GM19328 (cell line): ENCODE data around the gene SYNC.
A peak's percentile ranks its signal among the peaks of the same experiment; 100 is the strongest.
"Not testable (repeated sequence)": the region's sequence is repeated elsewhere in the genome, so short reads cannot be mapped to it uniquely, and the experiment has no call there.

Source experiments
- ATAC-seq: cut with Tn5 transposase; IDR thresholded peaks from one replicate; pipeline ENCODE4 v1.9.1; 2021; ENCODE audit warnings: mild to moderate bottlenecking, moderate library complexity; ENCODE audit not compliant: unreplicated experiment

Gene SYNC

GRCh38 chr1:32695098-32695904 lies 7.3 kb downstream of the SYNC start:
- no peak for ATAC-seq

GRCh38 chr1:32693455-32694174 lies 9.0 kb downstream of the SYNC start:
- ATAC-seq, result no peak

GRCh38 chr1:32686387-32686786 lies 16.2 kb downstream of the SYNC start:
- no peak for ATAC-seq

GRCh38 chr1:32685498-32685897 lies 17.1 kb downstream of the SYNC start:
- ATAC-seq, result no peak

- no peak for ATAC-seq
Measured at GRCh38 chr1:32684167-32684811, 18.3 kb downstream of the SYNC start.

- no peak for ATAC-seq
Measured at GRCh38 chr1:32683397-32683796, 19.2 kb downstream of the SYNC start.

- no peak for ATAC-seq
Measured at GRCh38 chr1:32681999-32682398, 20.6 kb downstream of the SYNC start.

GRCh38 chr1:32681509-32681908 lies 21.1 kb downstream of the SYNC start:
- ATAC-seq, result no peak

GRCh38 chr1:32680642-32681041 lies 21.9 kb downstream of the SYNC start:
- ATAC-seq, result no peak

GRCh38 chr1:32679993-32680392 lies 22.6 kb downstream of the SYNC start:
- not testable (repeated sequence) for ATAC-seq

- no peak for ATAC-seq
Measured at GRCh38 chr1:32676945-32677344, 25.6 kb downstream of the SYNC start.

- not testable (repeated sequence) for ATAC-seq
Measured at GRCh38 chr1:32668716-32669115, 33.9 kb downstream of the SYNC start.

- ATAC-seq, result no peak
Measured at GRCh38 chr1:32666901-32667566, 35.5 kb downstream of the SYNC start.

GRCh38 chr1:32665915-32666314 lies 36.7 kb downstream of the SYNC start:
- ATAC-seq, result no peak

- ATAC-seq, result no peak
Measured at GRCh38 chr1:32659581-32659980, 43.0 kb downstream of the SYNC start.

GRCh38 chr1:32652244-32652962 lies 50.2 kb downstream of the SYNC start:
- no peak for ATAC-seq

GRCh38 chr1:32651461-32652073 lies 51.0 kb downstream of the SYNC start:
- ATAC-seq, result no peak

- ATAC-seq, result peak; percentile 82
Measured at GRCh38 chr1:32650752-32651460, 51.7 kb downstream of the SYNC start, which contains the start of gene RBBP4. TSS of gene RBBP4 (plus strand) at chr1:32651208. CDS start at chr1:32651307, 99 bp downstream.

- ATAC-seq, result peak; percentile 49
Measured at GRCh38 chr1:32650248-32650751, 52.3 kb downstream of the SYNC start, which contains the start of gene ZBTB8OS. TSS of gene ZBTB8OS (minus strand) at chr1:32650550. CDS start at chr1:32650529, 21 bp downstream.
